KMS-11 (cell line): ENCODE data around the gene ZNF581.

ENCODE experiments used
- H2AFZ ChIP-seq: fragments of 200-600 bp; sonication (generic); 2 replicates; pipeline ENCODE4 v1.6.1; 2016; ENCODE audit warnings: antibody characterized with exemption, mixed run types, low read depth
- H3K27ac ChIP-seq: fragments of 200-600 bp; sonication (generic); 2 replicates; pipeline ENCODE4 v1.6.1; 2016; ENCODE audit warnings: mild to moderate bottlenecking, mixed run types
- H3K27me3 ChIP-seq: fragments of 200-600 bp; sonication (generic); 2 replicates; pipeline ENCODE4 v1.6.1; 2017; ENCODE audit warnings: mild to moderate bottlenecking, low read depth, mixed run types, moderate library complexity; ENCODE audit not compliant: insufficient read depth
- H3K36me3 ChIP-seq: fragments of 200-600 bp; sonication (generic); 2 replicates; pipeline ENCODE4 v1.6.1; 2017; ENCODE audit warnings: mild to moderate bottlenecking, mixed run types; ENCODE audit not compliant: insufficient read depth
- H3K4me1 ChIP-seq: fragments of 200-600 bp; sonication (generic); 2 replicates; pipeline ENCODE4 v1.6.1; 2016; ENCODE audit warnings: mild to moderate bottlenecking, low read depth, mixed run types; ENCODE audit not compliant: poor library complexity, severe bottlenecking
- H3K4me2 ChIP-seq: fragments of 200-600 bp; sonication (generic); 2 replicates; pipeline ENCODE4 v1.7.0; 2016; ENCODE audit warnings: mild to moderate bottlenecking, mixed run types
- H3K4me3 ChIP-seq: fragments of 200-600 bp; sonication (generic); IDR thresholded peaks from 2 replicates; pipeline ENCODE4 v1.6.1; 2017; ENCODE audit warnings: low read depth, low read length, mixed read lengths; ENCODE audit not compliant: insufficient read depth
- H3K79me2 ChIP-seq: fragments of 200-600 bp; sonication (generic); 2 replicates; pipeline ENCODE4 v1.6.1; 2016; ENCODE audit warnings: low read depth, mixed run types; ENCODE audit not compliant: insufficient read depth
- H3K9ac ChIP-seq: fragments of 200-600 bp; sonication (generic); 2 replicates; pipeline ENCODE4 v1.6.1; 2016; ENCODE audit warnings: mild to moderate bottlenecking, mixed run types
- H4K20me1 ChIP-seq: fragments of 200-600 bp; sonication (generic); 2 replicates; pipeline ENCODE4 v1.6.1; 2016; ENCODE audit warnings: mild to moderate bottlenecking, mixed run types; ENCODE audit not compliant: insufficient read depth
- TF ChIP-seq, protein P1 (sequence below): fragments of 200-600 bp; sonication (generic); conservative IDR thresholded peaks from 2 replicates; pipeline ENCODE4 v1.6.1; 2017; ENCODE audit warnings: low read depth, mild to moderate bottlenecking, antibody characterized with exemption, low read length, moderate library complexity, mixed read lengths

The ZNF581 gene

DNA sequence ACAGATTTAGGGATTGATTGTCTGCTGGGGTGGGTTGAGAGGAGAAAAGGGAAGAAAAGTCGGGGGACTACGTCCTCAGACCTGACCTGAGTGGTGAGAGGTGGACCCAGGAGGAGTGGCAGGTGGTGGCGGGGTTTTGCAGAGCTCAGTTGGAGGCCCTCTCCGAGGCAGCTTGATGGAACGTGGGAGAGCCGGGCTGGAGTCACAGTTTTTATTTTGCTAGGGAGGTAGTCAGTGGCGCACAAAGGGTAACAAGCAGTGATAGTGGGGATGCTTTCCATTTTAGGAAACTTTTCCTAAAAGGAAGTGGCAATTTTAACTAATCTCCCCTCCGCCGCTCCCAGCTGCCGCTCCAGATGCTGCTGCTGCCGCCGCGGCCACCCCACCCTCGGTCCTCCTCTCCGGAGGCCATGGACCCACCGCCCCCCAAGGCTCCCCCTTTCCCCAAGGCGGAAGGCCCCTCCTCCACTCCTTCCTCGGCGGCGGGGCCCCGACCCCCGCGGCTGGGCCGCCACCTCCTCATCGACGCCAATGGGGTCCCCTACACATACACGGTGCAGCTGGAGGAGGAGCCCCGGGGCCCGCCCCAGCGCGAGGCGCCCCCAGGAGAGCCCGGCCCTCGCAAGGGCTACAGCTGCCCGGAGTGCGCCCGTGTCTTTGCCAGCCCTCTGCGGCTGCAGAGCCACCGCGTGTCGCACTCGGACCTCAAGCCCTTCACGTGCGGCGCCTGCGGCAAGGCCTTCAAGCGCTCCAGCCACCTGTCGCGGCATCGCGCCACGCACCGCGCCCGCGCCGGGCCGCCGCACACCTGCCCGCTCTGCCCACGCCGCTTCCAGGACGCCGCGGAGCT is 1.1 kb upstream of the ZNF581 start:
- H3K4me3 ChIP-seq = no peak overlapping the region
- TF ChIP-seq, protein P1, sequence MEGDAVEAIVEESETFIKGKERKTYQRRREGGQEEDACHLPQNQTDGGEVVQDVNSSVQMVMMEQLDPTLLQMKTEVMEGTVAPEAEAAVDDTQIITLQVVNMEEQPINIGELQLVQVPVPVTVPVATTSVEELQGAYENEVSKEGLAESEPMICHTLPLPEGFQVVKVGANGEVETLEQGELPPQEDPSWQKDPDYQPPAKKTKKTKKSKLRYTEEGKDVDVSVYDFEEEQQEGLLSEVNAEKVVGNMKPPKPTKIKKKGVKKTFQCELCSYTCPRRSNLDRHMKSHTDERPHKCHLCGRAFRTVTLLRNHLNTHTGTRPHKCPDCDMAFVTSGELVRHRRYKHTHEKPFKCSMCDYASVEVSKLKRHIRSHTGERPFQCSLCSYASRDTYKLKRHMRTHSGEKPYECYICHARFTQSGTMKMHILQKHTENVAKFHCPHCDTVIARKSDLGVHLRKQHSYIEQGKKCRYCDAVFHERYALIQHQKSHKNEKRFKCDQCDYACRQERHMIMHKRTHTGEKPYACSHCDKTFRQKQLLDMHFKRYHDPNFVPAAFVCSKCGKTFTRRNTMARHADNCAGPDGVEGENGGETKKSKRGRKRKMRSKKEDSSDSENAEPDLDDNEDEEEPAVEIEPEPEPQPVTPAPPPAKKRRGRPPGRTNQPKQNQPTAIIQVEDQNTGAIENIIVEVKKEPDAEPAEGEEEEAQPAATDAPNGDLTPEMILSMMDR = no peak
- peak overlapping the region; percentile 81 for H3K27ac ChIP-seq
- H3K79me2 ChIP-seq = peaks cover 40% of the 10 kb centered on the region
- H2AFZ ChIP-seq = no peak overlapping the region; the same call in 1 of the 2 replicates
- peak overlapping the region; percentile 87 for H3K9ac ChIP-seq
- H3K27me3 ChIP-seq = no peaks in the 10 kb centered on the region
- H4K20me1 ChIP-seq = no peaks in the 10 kb centered on the region
- H3K4me2 ChIP-seq = peak overlapping the region; percentile 99
- H3K36me3 ChIP-seq = no peaks in the 10 kb centered on the region
- H3K4me1 ChIP-seq = peaks cover 22% of the 10 kb centered on the region

DNA sequence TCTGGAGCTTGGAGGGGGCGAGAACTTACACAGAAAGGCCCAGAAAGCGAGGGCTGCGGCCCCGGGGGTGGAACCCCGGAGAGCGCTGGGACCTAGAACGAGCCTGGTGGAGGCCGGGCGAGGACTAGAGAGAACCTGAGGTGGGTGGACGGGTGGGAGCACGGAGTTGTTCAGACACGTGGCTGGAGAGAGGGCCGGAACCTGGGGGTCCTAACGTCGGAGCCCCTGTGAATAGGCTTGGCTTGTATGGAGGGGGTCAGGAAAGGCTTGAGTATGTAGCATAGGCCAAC is 383 bp downstream of the ZNF581 start:
- Histone ChIP-seq H3K9ac (peak overlapping the region; percentile 87), H3K4me2 (peak overlapping the region; percentile 76; the same call in 1 of the 2 replicates), H3K27me3 (no peaks in the 10 kb centered on the region), H3K27ac (peak overlapping the region; percentile 81), H4K20me1 (no peaks in the 10 kb centered on the region), H3K36me3 (no peaks in the 10 kb centered on the region), H3K79me2 (peaks cover 36% of the 10 kb centered on the region), H2AFZ (no peak overlapping the region), H3K4me1 (peaks cover 17% of the 10 kb centered on the region), H3K4me3 (no peak overlapping the region)
- TF ChIP-seq, protein P1 = no peak

DNA sequence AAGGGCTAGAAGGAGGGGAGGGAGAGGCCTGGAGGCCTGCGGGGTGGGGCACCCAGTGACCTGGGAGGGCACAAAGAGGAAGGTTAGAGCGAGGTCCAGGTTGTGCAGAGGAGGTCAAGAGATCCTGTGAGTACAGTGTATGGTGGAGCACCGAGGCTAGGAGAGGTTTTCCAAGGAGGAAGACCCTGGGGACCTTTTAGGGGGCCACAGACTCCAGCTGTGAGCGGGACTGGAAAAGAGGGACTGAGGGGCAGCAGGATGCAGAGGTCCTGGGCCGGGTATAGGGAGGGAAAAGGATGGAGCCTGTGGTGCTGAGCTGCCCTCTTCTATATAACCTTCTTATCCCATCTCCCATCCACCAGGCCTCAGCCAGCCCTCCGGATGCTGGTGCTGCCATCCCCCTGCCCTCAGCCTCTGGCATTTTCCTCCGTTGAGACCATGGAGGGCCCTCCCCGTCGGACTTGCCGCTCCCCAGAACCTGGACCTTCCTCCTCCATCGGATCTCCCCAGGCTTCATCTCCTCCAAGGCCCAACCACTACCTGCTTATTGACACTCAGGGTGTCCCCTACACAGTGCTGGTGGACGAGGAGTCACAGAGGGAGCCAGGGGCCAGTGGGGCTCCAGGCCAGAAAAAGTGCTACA is 863 bp downstream of the ZNF581 start:
- Histone ChIP-seq H3K27ac (peak overlapping the region; percentile 81), H3K4me3 (no peak overlapping the region), H3K9ac (peak overlapping the region; percentile 87), H3K27me3 (no peaks in the 10 kb centered on the region), H2AFZ (no peak overlapping the region), H3K4me2 (peak overlapping the region; percentile 76), H3K4me1 (peaks cover 16% of the 10 kb centered on the region), H3K36me3 (no peaks in the 10 kb centered on the region), H3K79me2 (peaks cover 36% of the 10 kb centered on the region), H4K20me1 (no peaks in the 10 kb centered on the region)
- TF ChIP-seq, protein P1 = no peak

DNA sequence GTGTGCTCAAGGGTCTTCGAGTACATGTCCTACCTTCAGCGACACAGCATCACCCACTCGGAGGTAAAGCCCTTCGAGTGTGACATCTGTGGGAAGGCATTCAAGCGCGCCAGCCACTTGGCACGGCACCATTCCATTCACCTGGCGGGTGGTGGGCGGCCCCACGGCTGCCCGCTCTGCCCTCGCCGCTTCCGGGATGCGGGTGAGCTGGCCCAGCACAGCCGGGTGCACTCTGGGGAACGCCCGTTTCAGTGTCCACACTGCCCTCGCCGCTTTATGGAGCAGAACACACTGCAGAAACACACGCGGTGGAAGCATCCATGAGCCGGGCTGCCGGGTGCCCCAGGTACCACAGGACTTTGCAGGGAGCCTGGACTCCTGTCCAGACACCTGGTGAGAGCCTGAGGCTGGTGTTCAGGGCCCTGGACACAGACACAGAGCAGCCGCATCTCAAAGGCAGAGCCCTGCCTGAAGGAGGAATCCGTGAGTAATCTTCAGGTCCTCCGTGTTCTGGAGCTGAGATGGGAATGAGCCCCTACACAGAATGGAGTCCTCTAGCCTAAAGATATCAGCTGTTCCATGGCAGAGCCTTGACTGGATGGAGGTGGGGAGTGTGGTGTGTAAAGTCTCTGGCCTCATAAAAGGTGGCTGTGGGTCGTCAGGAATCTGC is 1.5 kb downstream of the ZNF581 start:
- H3K4me2 ChIP-seq = peak overlapping the region; percentile 76
- no peaks in the 10 kb centered on the region for H3K36me3 ChIP-seq
- H2AFZ ChIP-seq = no peak overlapping the region
- peaks cover 36% of the 10 kb centered on the region for H3K79me2 ChIP-seq
- no peak overlapping the region for H3K27ac ChIP-seq
- peak overlapping the region; percentile 87; the same call in 1 of the 2 replicates for H3K9ac ChIP-seq
- H3K4me3 ChIP-seq = no peak overlapping the region
- no peaks in the 10 kb centered on the region for H4K20me1 ChIP-seq
- peaks cover 16% of the 10 kb centered on the region for H3K4me1 ChIP-seq
- TF ChIP-seq, protein P1 = no peak
- H3K27me3 ChIP-seq = no peaks in the 10 kb centered on the region
